Left lung (tissue), 14 donors: ENCODE data around the gene PET100. TPM values are rescaled to one million over a fixed set of nuclear protein-coding genes. Genes with fewer than 3 reads are reported as not detected.

Experiments used
- ATAC-seq: fragments of 200-7000 bp; cut with Tn5 transposase; one replicate; pipeline ENCODE4 v1.9.1; 2020; ENCODE audit warnings: moderate library complexity
- DNase-seq, 4 donors: peaks; one replicate each; pipeline ENCODE4 v3.0.0-alpha.2; 2013 to 2020
- H3K27ac ChIP-seq, 2 donors: fragments of 200-600 bp; sonication (generic) in 1 of 2; one replicate each; pipeline versions ENCODE4 v1.5.0 to v1.8.0; 2020 to 2021
- H3K27me3 ChIP-seq, 2 donors: fragments of 200-600 bp; sonication (generic) in 1 of 2; one replicate each; pipeline versions ENCODE4 v1.5.0 to v1.8.0; 2020 to 2021
- H3K36me3 ChIP-seq, 2 donors: fragments of 200-600 bp; sonication (generic) in 1 of 2; one replicate each; pipeline versions ENCODE4 v1.5.0 to v1.8.0; 2020 to 2021
- H3K4me1 ChIP-seq, 2 donors: fragments of 200-600 bp; one replicate each; pipeline ENCODE4 v1.8.0; 2021
- H3K4me3 ChIP-seq, 2 donors: fragments of 200-600 bp; sonication (generic) in 1 of 2; one replicate each; pipeline versions ENCODE4 v1.5.0 to v1.8.0; 2020 to 2021; ENCODE audit warnings: mild to moderate bottlenecking in 1 of 2
- H3K9me3 ChIP-seq, 2 donors: fragments of 200-600 bp; sonication (generic) in 1 of 2; one replicate each; pipeline versions ENCODE4 v1.5.0 to v1.8.0; 2020 to 2021
- CTCF ChIP-seq, 2 donors: fragments of 200-600 bp; sonication (generic) in 1 of 2; IDR thresholded peaks; one replicate each; pipeline versions ENCODE4 v1.5.0 to v1.8.0; 2021; ENCODE audit warnings: antibody characterized with exemption in 2 of 2
- intact Hi-C, 2 donors: fragments of 100-400 bp; cut with DNase I; formaldehyde crosslinking; loops; one replicate each; pipeline versions ENCODE4 v1.11.2 to v1.14.2; 2022
- long read RNA-seq, 12 donors: library from polyadenylated mRNA in 2 of 12; unstranded in 2 of 12; transcript quantifications; one replicate each; pipeline ENCODE4 v2.0.0 and lab custom pipeline, GENCODE V29; 2019 to 2026
- polyA plus RNA-seq, 6 donors: library from polyadenylated mRNA; unstranded; fragments of 120-200 nt; gene quantifications; one replicate each; pipeline ENCODE4 v1.2.1, GENCODE V29; 2013; ENCODE audit not compliant: insufficient read length in 6 of 6
- total RNA-seq, 2 donors: library from RNA; stranded (reverse); fragmentation: NEBNext Ultra II Directional; extraction: Animal tissue kit (Norgen Biotek cat#: 25700); gene quantifications; one replicate each; pipeline ENCODE4 v1.2.1, GENCODE V29; 2021
- donor health status: DM: no; HTN: yes; CAD: no.
- donor health status: DM: no; HTN: no; CAD: no.

Gene PET100
- total RNA-seq (10 to 100 TPM; 92.6 to 98.6 TPM), polyA plus RNA-seq (100 to 1,000 TPM in 3 of 6 donors, 10 to 100 TPM in 3; 82.8 to 111 (median 99.0) TPM)
- long read RNA-seq, donor 1, transcript PET100-202 (4 exons, 719 nt) = major isoform, 38 of 65 reads
- long read RNA-seq, donor 1, partial matches to known transcripts = 0 of 65 reads
- long read RNA-seq, donor 1, other reads (novel, unspliced or antisense) = 21 of 65 reads
- long read RNA-seq, donor 2, transcript PET100-207 (1 exons, 1,815 nt) = minor isoform, 6 of 75 reads
- long read RNA-seq, donor 2, transcript PET100-202 (4 exons, 719 nt) = major isoform, 43 of 75 reads
- long read RNA-seq, donor 2, partial matches to known transcripts = 0 of 75 reads
- long read RNA-seq, donor 2, other reads (novel, unspliced or antisense) = 18 of 75 reads
- long read RNA-seq, donor 3, transcript PET100-202 (4 exons, 719 nt) = major isoform, 35 of 69 reads
- long read RNA-seq, donor 3, partial matches to known transcripts = 0 of 69 reads
- long read RNA-seq, donor 3, other reads (novel, unspliced or antisense) = 24 of 69 reads
- long read RNA-seq, donor 4, transcript PET100-202 (4 exons, 719 nt) = major isoform, 51 of 67 reads
- long read RNA-seq, donor 4, partial matches to known transcripts = 2 of 67 reads
- long read RNA-seq, donor 4, other reads (novel, unspliced or antisense) = 10 of 67 reads
- long read RNA-seq, donor 5, transcript PET100-202 (4 exons, 719 nt) = major isoform, 35 of 59 reads
- long read RNA-seq, donor 5, partial matches to known transcripts = 0 of 59 reads
- long read RNA-seq, donor 5, other reads (novel, unspliced or antisense) = 14 of 59 reads
- long read RNA-seq, donor 6, transcript PET100-202 (4 exons, 719 nt) = major isoform, 58 of 98 reads
- long read RNA-seq, donor 6, partial matches to known transcripts = 0 of 98 reads
- long read RNA-seq, donor 6, other reads (novel, unspliced or antisense) = 29 of 98 reads
- long read RNA-seq, donor 7, transcript PET100-202 (4 exons, 719 nt) = major isoform, 28 of 44 reads
- long read RNA-seq, donor 7, partial matches to known transcripts = 0 of 44 reads
- long read RNA-seq, donor 7, other reads (novel, unspliced or antisense) = 12 of 44 reads
- long read RNA-seq, donor 8, transcript PET100-202 (4 exons, 719 nt) = major isoform, 26 of 41 reads
- long read RNA-seq, donor 8, partial matches to known transcripts = 0 of 41 reads
- long read RNA-seq, donor 8, other reads (novel, unspliced or antisense) = 13 of 41 reads
- long read RNA-seq, donor 9 = 0 reads
- long read RNA-seq, donor 10, transcript PET100-202 (4 exons, 719 nt) = major isoform, 32 of 39 reads
- long read RNA-seq, donor 10, partial matches to known transcripts = 3 of 39 reads
- long read RNA-seq, donor 10, other reads (novel, unspliced or antisense) = 3 of 39 reads
- long read RNA-seq, donor 11 = 0 reads
- long read RNA-seq, donor 12, transcript PET100-202 (4 exons, 719 nt) = major isoform, 12 of 27 reads
- long read RNA-seq, donor 12, partial matches to known transcripts = 0 of 27 reads
- long read RNA-seq, donor 12, other reads (novel, unspliced or antisense) = 10 of 27 reads

GRCh38 chr19:7629347-7630054 lies at the start of gene PET100, which contains the start of gene XAB2:
TSS of gene PET100 (plus strand) at chr19:7629793. CDS start at chr19:7629834, 41 bp downstream.
TSS of gene XAB2 (minus strand) at chr19:7629545. CDS start at chr19:7629527, 18 bp downstream.
- peak within 1 kb of the TSS; percentile 75 to 96 for H3K4me3 ChIP-seq
- peaks cover 0 to 42% of the 10 kb centered on the region in 2 donors for H3K36me3 ChIP-seq
- ATAC-seq (peak; percentile 99), DNase-seq (peak; percentile 92 to 99 (median 98))
- H3K9me3 ChIP-seq = no peaks in the 10 kb centered on the region
- peak within 1 kb of the TSS; percentile 65 to 86 for H3K27ac ChIP-seq
- no peak for TF ChIP-seq CTCF (IDR thresholded peaks at IDR 0.05)
- peaks cover 14 to 33% of the 10 kb centered on the region in 2 donors for H3K4me1 ChIP-seq
- intact Hi-C loops = no loop called here
- no peaks in the 10 kb centered on the region for H3K27me3 ChIP-seq

GRCh38 chr19:7582446-7582845 lies 47.1 kb upstream of the PET100 start:
- ATAC-seq (peak; percentile 36), DNase-seq (no peak)
- H3K4me1 ChIP-seq = no peaks in the 10 kb centered on the region
- TF ChIP-seq CTCF (IDR thresholded peaks at IDR 0.05) = no peak
- no peak overlapping the region for H3K4me3 ChIP-seq
- H3K27ac ChIP-seq = no peak overlapping the region
- no peaks in the 10 kb centered on the region for H3K36me3 ChIP-seq
- H3K9me3 ChIP-seq = no peaks in the 10 kb centered on the region
- peaks cover 0 to 8% of the 10 kb centered on the region in 2 donors for H3K27me3 ChIP-seq
- intact Hi-C loops = no loop called here

- ATAC-seq = no peak
- H3K4me1 ChIP-seq = no peaks in the 10 kb centered on the region
- intact Hi-C loops = no loop called here
- DNase-seq = no peak
- TF ChIP-seq CTCF (IDR thresholded peaks at IDR 0.05) = no peak
- H3K27ac ChIP-seq = no peak overlapping the region
- H3K9me3 ChIP-seq = no peaks in the 10 kb centered on the region
- H3K4me3 ChIP-seq = no peak overlapping the region
- no peaks in the 10 kb centered on the region for H3K36me3 ChIP-seq
- peaks cover under 1 to 42% of the 10 kb centered on the region in 2 donors for H3K27me3 ChIP-seq
These were observed 39.8 kb upstream of the PET100 start for GRCh38 chr19:7589822-7590221.

- no peaks in the 10 kb centered on the region for H3K4me1 ChIP-seq
- peaks cover 5 to 46% of the 10 kb centered on the region in 2 donors for H3K27me3 ChIP-seq
- no peak overlapping the region for H3K27ac ChIP-seq
- TF ChIP-seq CTCF (IDR thresholded peaks at IDR 0.05) = no peak
- H3K9me3 ChIP-seq = no peaks in the 10 kb centered on the region
- no peaks in the 10 kb centered on the region for H3K36me3 ChIP-seq
- ATAC-seq (peak; percentile 73), DNase-seq (peak in 1 of 4 donors; percentile 52)
- H3K4me3 ChIP-seq = no peak overlapping the region
- intact Hi-C loops = no loop called here
These were observed 39.3 kb upstream of the PET100 start for GRCh38 chr19:7590256-7590655.
